ENCODE results near the gene ZNF282. TPM values are rescaled to one million over a fixed set of nuclear protein-coding genes. Genes with fewer than 3 reads are reported as not detected.
"Not testable (repeated sequence)": the region's sequence is repeated elsewhere in the genome, so short reads cannot be mapped to it uniquely, and the experiment has no call there.

The ZNF282 gene
- total RNA-seq, 1 donor from 2014 or later: 40.2 TPM

- intact Hi-C loops (cut with micrococcal nuclease): no loop called here
Measured at GRCh38 chr7:149252378-149252777, 57.0 kb downstream of the ZNF282 start.

GRCh38 chr7:149253665-149254064 lies 58.3 kb downstream of the ZNF282 start:
- intact Hi-C loops (cut with micrococcal nuclease): no loop called here

- intact Hi-C loops (cut with micrococcal nuclease): no loop called here
Measured at GRCh38 chr7:149254181-149254858, 59.0 kb downstream of the ZNF282 start.

- intact Hi-C loops (cut with micrococcal nuclease): no loop called here
Measured at GRCh38 chr7:149255174-149255573, 59.8 kb downstream of the ZNF282 start.

GRCh38 chr7:149256568-149256967 lies 61.2 kb downstream of the ZNF282 start:
- intact Hi-C loops (cut with micrococcal nuclease): no loop called here

- intact Hi-C loops (cut with micrococcal nuclease): no loop called here
Measured at GRCh38 chr7:149257146-149257545, 61.8 kb downstream of the ZNF282 start.

GRCh38 chr7:149261316-149261828 lies 66.0 kb downstream of the ZNF282 start:
- intact Hi-C loops (cut with micrococcal nuclease): loop anchor here (2.0 to 5.0 kb wide), 2 partner anchors 67 to 451 kb away; partner anchors contain the start of gene ZNF282

- intact Hi-C loops (cut with micrococcal nuclease): loop anchor here (1.0 to 5.0 kb wide), 15 partner anchors 23 to 450 kb away; partner anchors contain the start of genes EZH2, PDIA4, ZNF212 and ZNF282
Measured at GRCh38 chr7:149261829-149262617, 66.7 kb downstream of the ZNF282 start, which contains the start of gene ZNF783. Gene ZNF783 (plus strand): TSS chr7:149262196. CDS start chr7:149262334, 138 bp downstream.

GRCh38 chr7:149266451-149266850 lies 71.1 kb downstream of the ZNF282 start:
- intact Hi-C loops (cut with micrococcal nuclease): no loop called here

GRCh38 chr7:149267733-149268132 lies 72.4 kb downstream of the ZNF282 start:
- intact Hi-C loops (cut with micrococcal nuclease): no loop called here

- intact Hi-C loops (cut with micrococcal nuclease): not testable (repeated sequence)
Measured at GRCh38 chr7:149274424-149274823, 79.1 kb downstream of the ZNF282 start.

Other genes with a start within 250 kb of the ZNF282 start
- gene PDIA4, start 167.0 kb upstream of the ZNF282 start, total RNA-seq: 173 and 174 TPM in 2 replicates
- gene ZNF786, start 104.8 kb upstream of the ZNF282 start, total RNA-seq: 9.3 and 10.3 TPM in 2 replicates
- 0.86 and 1.1 TPM in 2 replicates for gene ZNF425, start 69.2 kb upstream of the ZNF282 start, total RNA-seq
- 14.8 and 15.1 TPM in 2 replicates for gene ZNF398, start 48.1 kb upstream of the ZNF282 start, total RNA-seq
- 14.3 and 14.6 TPM in 2 replicates for gene ZNF212, start 44.1 kb downstream of the ZNF282 start, total RNA-seq
- 18.2 and 18.7 TPM in 2 replicates for gene ZNF783, start 66.7 kb downstream of the ZNF282 start, total RNA-seq

All from T-helper 1 cell treated with Interleukin-12 subunit alpha and Interleukin-12 subunit beta and Interleukin-4 antibody, amounts not matched to agents 30 ng/mL and 1 ng/mL, for 36 hours (primary cell).